Spleen (tissue), 7 donors: ENCODE measurements around the gene PYROXD2.

Source experiments
- CTCF ChIP-seq, 11 experiments: fragments of 200-600 bp in 7 of 11; fragments of 450-650 bp in 4 of 11; sonication (generic) in 4 of 11; IDR thresholded peaks in 8 of 11; conservative IDR thresholded peaks in 3 of 11; 1 replicate in 7 of 11; 2 replicates in 4 of 11; pipeline versions ENCODE4 v1.4.0 to v1.8.0; 2016 to 2021; ENCODE audit warnings: antibody characterized with exemption in 11 of 11, inconsistent platforms in 4 of 11, mild to moderate bottlenecking in 1 of 11
- POLR2AphosphoS5 ChIP-seq, 3 donors: sonication (generic); formaldehyde crosslinking; IDR thresholded peaks; one replicate each; pipeline ENCODE4 v1.5.1; 2017; ENCODE audit warnings: antibody characterized with exemption in 3 of 3
- donor health status: DM: no; HTN: no; CAD: no; lungs with moderate emphysema.
- donor health status: DM: no; HTN: no; CAD: no.
- donor health status: DM: no; HTN: no; CAD: no.

- TF ChIP-seq CTCF (IDR thresholded peaks at IDR 0.05 in 8 of 11, conservative IDR thresholded peaks at IDR 0.05 in 3 of 11) (no peak), POLR2AphosphoS5 (IDR thresholded peaks at IDR 0.05) (no peak)
Observed at GRCh38 chr10:98383869-98384268, 31.1 kb downstream of the PYROXD2 start.
